B cell (primary cell): Measurements from ENCODE around the gene NTN4. TPM values are rescaled to one million over a fixed set of nuclear protein-coding genes. Genes with fewer than 3 reads are reported as not detected.
"Not testable (repeated sequence)": the region's sequence is repeated elsewhere in the genome, so short reads cannot be mapped to it uniquely, and the experiment has no call there.

Experiments used
- ATAC-seq: fragments of 200-7000 bp; cut with Tn5 transposase; one replicate; pipeline ENCODE4 v1.10.0; 2021; ENCODE audit warnings: low read depth, mild to moderate bottlenecking, moderate number of reproducible peaks, moderate library complexity
- CTCF ChIA-PET: fragments of 350-600 bp; sonication (Branson Sonifier 250); formaldehyde crosslinking; loops from one replicate; lab custom pipeline; 2021; ENCODE audit warnings: antibody characterized with exemption, inconsistent platforms; lab: Charles Lee
- POLR2A ChIA-PET: fragments of 350-600 bp; sonication (Branson Sonifier 250); formaldehyde crosslinking; loops from one replicate; lab custom pipeline; 2021; ENCODE audit warnings: antibody characterized with exemption; lab: Charles Lee
- DNase-seq: peaks from one replicate; pipeline ENCODE4 v3.0.0; 2013
- H2AFZ ChIP-seq: 2 replicates; pipeline ENCODE4 v1.6.1; 2012; ENCODE audit warnings: mild to moderate bottlenecking, low read depth, low read length; ENCODE audit not compliant: insufficient read depth, poor library complexity, severe bottlenecking
- H3K27ac ChIP-seq, 2 donors: 1 replicate in 1 of 2; 2 replicates in 1 of 2; pipeline ENCODE4 v1.5.1; 2012 to 2013; ENCODE audit warnings: low read length in 2 of 2, mild to moderate bottlenecking in 2 of 2, moderate library complexity in 1 of 2
- H3K27me3 ChIP-seq, 4 experiments: fragments of 200-600 bp in 1 of 4; sonication (generic) in 1 of 4; replicated peaks in 1 of 4; 1 replicate in 2 of 4; 2 replicates in 2 of 4; pipeline versions ENCODE4 v1.6.1 to v1.7.0; 2013 to 2016; ENCODE audit warnings: low read length in 3 of 4, mild to moderate bottlenecking in 2 of 4, mixed read lengths in 1 of 4, moderate library complexity in 1 of 4; ENCODE audit not compliant: insufficient read depth in 4 of 4, control insufficient read depth in 3 of 4; ENCODE audit errors: control extremely low read depth in 1 of 4
- H3K36me3 ChIP-seq, 2 experiments: replicated peaks in 1 of 2; 1 replicate in 1 of 2; 2 replicates in 1 of 2; pipeline versions ENCODE4 v1.6.1 to v1.7.1; 2013; ENCODE audit warnings: low read length in 1 of 2; ENCODE audit not compliant: insufficient read depth in 2 of 2, control insufficient read depth in 1 of 2; ENCODE audit errors: control extremely low read depth in 1 of 2, extremely low read depth in 1 of 2
- H3K4me1 ChIP-seq, 2 donors: fragments of 200-600 bp in 1 of 2; sonication (generic) in 1 of 2; 1 replicate in 1 of 2; 2 replicates in 1 of 2; pipeline versions ENCODE4 v1.5.1 to v1.6.1; 2013 to 2017; ENCODE audit warnings: low read length in 2 of 2; ENCODE audit not compliant: control insufficient read depth in 2 of 2, insufficient read depth in 2 of 2
- H3K4me2 ChIP-seq: replicated peaks from 2 replicates; pipeline ENCODE3; 2012; ENCODE audit warnings: mild to moderate bottlenecking, low read depth, low read length; ENCODE audit not compliant: poor library complexity, severe bottlenecking
- H3K4me3 ChIP-seq, 5 experiments: fragments of 200-600 bp in 1 of 5; sonication (generic) in 1 of 5; 1 replicate in 3 of 5; 2 replicates in 2 of 5; pipeline versions ENCODE4 v1.5.1 to v1.7.0; 2011 to 2016; ENCODE audit warnings: low read length in 4 of 5, mild to moderate bottlenecking in 4 of 5, low read depth in 2 of 5, control low read depth in 1 of 5, moderate library complexity in 1 of 5; ENCODE audit not compliant: insufficient read depth in 1 of 5; ENCODE audit errors: control extremely low read depth in 1 of 5, extremely low read depth in 1 of 5
- H3K79me2 ChIP-seq: fragments of 200-600 bp; sonication (generic); one replicate; pipeline ENCODE4 v1.6.0; 2016; ENCODE audit warnings: low read length; ENCODE audit not compliant: control insufficient read depth, insufficient read depth
- H3K9ac ChIP-seq: fragments of 200-600 bp; sonication (generic); 2 replicates; pipeline ENCODE4 v1.6.1; 2017; ENCODE audit warnings: mild to moderate bottlenecking, low read length, moderate library complexity
- H3K9me3 ChIP-seq, 3 donors: one replicate each; pipeline versions ENCODE4 v1.6.1 to v1.7.1; 2013; ENCODE audit warnings: low read length in 2 of 3; ENCODE audit not compliant: control insufficient read depth in 2 of 3, insufficient read depth in 1 of 3; ENCODE audit errors: control extremely low read depth in 1 of 3
- H4K20me1 ChIP-seq: 2 replicates; pipeline ENCODE4 v1.6.0; 2012; ENCODE audit warnings: mild to moderate bottlenecking, low read length; ENCODE audit not compliant: insufficient read depth, control insufficient read depth, poor library complexity, severe bottlenecking
- H3K27ac Mint-ChIP-seq: one replicate; pipeline ENCODE4 v1.8.0; 2021; ENCODE audit warnings: mixed read lengths
- H3K27me3 Mint-ChIP-seq: one replicate; pipeline ENCODE4 v1.8.0; 2021; ENCODE audit warnings: mixed read lengths
- H3K4me1 Mint-ChIP-seq: one replicate; pipeline ENCODE4 v1.8.0; 2021; ENCODE audit warnings: mixed read lengths
- H3K4me3 Mint-ChIP-seq: one replicate; pipeline ENCODE4 v1.8.0; 2021; ENCODE audit warnings: mixed read lengths
- H3K9me3 Mint-ChIP-seq: one replicate; pipeline ENCODE4 v1.8.0; 2022; ENCODE audit warnings: mixed read lengths; ENCODE audit not compliant: insufficient read depth
- EZH2 ChIP-seq: IDR thresholded peaks from 2 replicates; pipeline ENCODE4 v1.6.1; 2012; ENCODE audit warnings: borderline replicate concordance, low read depth, mild to moderate bottlenecking, moderate library complexity, low read length; ENCODE audit not compliant: insufficient read depth, poor library complexity, severe bottlenecking
- WGBS: methylation state at CpG from one replicate; pipeline ENCODE4 v1.1.5; 2013; ENCODE audit warnings: missing lambda C conversion rate; ENCODE audit not compliant: insufficient coverage; 5-methylcytosine and 5-hydroxymethylcytosine counted together
- intact Hi-C: fragments of 100-400 bp; cut with micrococcal nuclease; formaldehyde crosslinking; loops from one replicate; pipeline ENCODE4 v1.10.0; 2022
- polyA plus RNA-seq: library from polyadenylated mRNA; depleted of rRNA; stranded (reverse); fragments of >200 nt; gene quantifications from 2 replicates; pipeline ENCODE4 v1.2.3, GENCODE V29; 2012
- total RNA-seq, 2 donors: library from RNA; stranded (reverse); fragments of 120-200 nt in 1 of 2; gene quantifications; 1 replicate in 1 of 2; 2 replicates in 1 of 2; pipeline versions ENCODE4 v1.2.3 to v1.2.4, GENCODE V29; 2013 to 2022
- TF ChIP-seq, protein P1 (sequence below): fragments of 200-600 bp; IDR thresholded peaks from one replicate; pipeline ENCODE4 v1.8.0; 2022; ENCODE audit warnings: antibody characterized with exemption, mild to moderate bottlenecking

The NTN4 gene
- total and polyA plus RNA-seq, 2 donors (not counting 1 experiment from before 2014, with no cell fraction given) = not detected

DNA sequence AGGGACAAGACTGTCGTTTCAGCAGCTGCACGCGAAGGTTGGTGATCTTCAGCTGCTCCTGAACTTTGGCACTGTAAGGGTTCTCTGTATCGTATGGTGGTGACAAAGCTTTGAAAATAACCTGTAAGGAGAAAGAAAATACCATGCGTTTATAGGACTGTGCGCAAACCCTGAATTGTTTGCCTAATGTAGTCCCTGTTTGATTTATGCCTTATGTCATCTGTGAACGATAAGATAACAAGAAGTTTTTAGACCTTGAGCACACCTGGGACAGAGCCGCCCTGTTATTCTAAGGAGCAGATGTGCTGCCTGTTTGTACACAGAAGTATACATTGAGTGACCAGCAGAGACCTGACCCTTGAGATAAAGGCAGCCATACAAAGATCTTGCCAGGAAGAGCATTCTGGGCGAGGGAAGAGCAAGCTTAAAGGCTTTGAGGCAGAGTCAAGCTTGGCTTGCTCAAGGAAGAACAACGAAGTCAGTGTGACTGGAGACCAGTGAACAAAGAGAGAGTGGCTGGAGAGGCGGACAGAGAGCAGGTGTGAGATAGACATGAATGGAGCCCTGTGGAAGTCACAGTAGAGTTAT lies 52.4 kb downstream of the NTN4 start:
- no peaks in the 10 kb centered on the region for H3K4me1 ChIP-seq
- H3K79me2 ChIP-seq = no peaks in the 10 kb centered on the region
- no peak overlapping the region for H3K27ac ChIP-seq
- no peak overlapping the region for H2AFZ ChIP-seq
- CTCF ChIA-PET = no interaction called here
- POLR2A ChIA-PET = no interaction called here
- Mint-ChIP-seq H3K4me1 (no peaks in the 10 kb centered on the region), H3K4me3 (no peak overlapping the region), H3K9me3 (no peaks in the 10 kb centered on the region), H3K27me3 (peaks cover 11% of the 10 kb centered on the region), H3K27ac (no peak overlapping the region)
- H3K27me3 ChIP-seq = no peaks in the 10 kb centered on the region
- no peak for TF ChIP-seq EZH2
- TF ChIP-seq, protein P1, sequence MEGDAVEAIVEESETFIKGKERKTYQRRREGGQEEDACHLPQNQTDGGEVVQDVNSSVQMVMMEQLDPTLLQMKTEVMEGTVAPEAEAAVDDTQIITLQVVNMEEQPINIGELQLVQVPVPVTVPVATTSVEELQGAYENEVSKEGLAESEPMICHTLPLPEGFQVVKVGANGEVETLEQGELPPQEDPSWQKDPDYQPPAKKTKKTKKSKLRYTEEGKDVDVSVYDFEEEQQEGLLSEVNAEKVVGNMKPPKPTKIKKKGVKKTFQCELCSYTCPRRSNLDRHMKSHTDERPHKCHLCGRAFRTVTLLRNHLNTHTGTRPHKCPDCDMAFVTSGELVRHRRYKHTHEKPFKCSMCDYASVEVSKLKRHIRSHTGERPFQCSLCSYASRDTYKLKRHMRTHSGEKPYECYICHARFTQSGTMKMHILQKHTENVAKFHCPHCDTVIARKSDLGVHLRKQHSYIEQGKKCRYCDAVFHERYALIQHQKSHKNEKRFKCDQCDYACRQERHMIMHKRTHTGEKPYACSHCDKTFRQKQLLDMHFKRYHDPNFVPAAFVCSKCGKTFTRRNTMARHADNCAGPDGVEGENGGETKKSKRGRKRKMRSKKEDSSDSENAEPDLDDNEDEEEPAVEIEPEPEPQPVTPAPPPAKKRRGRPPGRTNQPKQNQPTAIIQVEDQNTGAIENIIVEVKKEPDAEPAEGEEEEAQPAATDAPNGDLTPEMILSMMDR = no peak
- no peak overlapping the region for H3K4me2 ChIP-seq
- 83% methylated on average over 11 of the region's 11 CpGs for WGBS
- no peaks in the 10 kb centered on the region for H3K36me3 ChIP-seq
- no peak for ATAC-seq
- H3K4me3 ChIP-seq = no peak overlapping the region
- intact Hi-C loops = no loop called here
- H3K9ac ChIP-seq = no peak overlapping the region
- H4K20me1 ChIP-seq = no peaks in the 10 kb centered on the region
- no peak for DNase-seq
- no peaks in the 10 kb centered on the region for H3K9me3 ChIP-seq

DNA sequence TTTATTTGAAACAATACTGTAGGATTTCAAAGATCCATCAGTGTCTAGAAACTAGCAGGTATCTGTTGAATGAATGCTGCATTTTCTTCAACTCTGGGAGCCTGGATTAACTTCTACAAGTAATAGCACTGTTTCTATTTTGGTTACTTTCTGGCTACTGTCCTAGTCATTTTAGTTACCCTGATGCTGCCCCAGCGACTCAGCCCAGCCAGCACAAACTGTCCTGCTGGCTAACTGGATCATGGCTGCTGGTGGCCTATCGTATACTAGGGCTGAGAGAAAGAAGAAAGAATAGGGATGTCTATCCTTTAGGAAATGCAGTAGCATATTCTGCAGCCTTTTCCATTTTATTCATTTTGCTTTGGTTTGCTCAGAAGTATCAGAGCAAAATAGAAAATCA lies 53.9 kb downstream of the NTN4 start:
- Mint-ChIP-seq H3K27ac (no peak overlapping the region), H3K4me3 (no peak overlapping the region), H3K27me3 (peaks cover 7% of the 10 kb centered on the region), H3K9me3 (no peaks in the 10 kb centered on the region), H3K4me1 (peaks cover 4% of the 10 kb centered on the region)
- ATAC-seq (no peak), DNase-seq (no peak)
- Histone ChIP-seq H3K4me2 (no peak overlapping the region), H3K4me1 (peaks cover 1 to 2% of the 10 kb centered on the region in 2 donors), H2AFZ (no peak overlapping the region), H3K27ac (no peak overlapping the region), H3K9ac (no peak overlapping the region), H4K20me1 (no peaks in the 10 kb centered on the region), H3K36me3 (no peaks in the 10 kb centered on the region), H3K79me2 (no peaks in the 10 kb centered on the region), H3K27me3 (no peaks in the 10 kb centered on the region), H3K9me3 (no peaks in the 10 kb centered on the region), H3K4me3 (no peak overlapping the region)
- TF ChIP-seq EZH2 = no peak
- TF ChIP-seq, protein P1 = no peak
- intact Hi-C loops = no loop called here
- ChIA-PET POLR2A (no interaction called here), CTCF (no interaction called here)
- 83% methylated on average over 1 of the region's 2 CpGs for WGBS

DNA sequence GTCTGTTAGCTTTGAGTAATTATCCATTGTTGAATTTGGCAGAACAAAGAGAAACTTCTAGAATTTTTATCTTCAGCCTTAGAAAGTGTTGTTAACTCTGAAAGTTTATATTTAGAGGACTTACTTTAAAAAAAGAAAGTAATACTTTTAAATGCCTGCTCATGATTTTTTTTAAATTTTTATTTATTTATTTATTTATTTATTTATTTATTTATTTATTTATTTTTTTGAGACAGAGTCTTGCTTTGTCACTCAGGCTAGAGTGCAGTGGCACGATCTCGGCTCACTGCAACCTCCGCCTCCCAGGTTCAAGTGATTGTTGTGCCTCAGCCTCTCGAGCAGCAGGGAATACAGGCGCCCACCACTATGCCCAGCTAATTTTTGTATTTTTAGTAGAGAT lies 54.8 kb downstream of the NTN4 start:
- H3K27ac ChIP-seq, H2AFZ ChIP-seq, intact Hi-C loops, H3K4me2 ChIP-seq, POLR2A ChIA-PET, H3K27ac Mint-ChIP-seq, H3K9me3 Mint-ChIP-seq, H3K4me1 ChIP-seq, H3K4me3 Mint-ChIP-seq, H3K79me2 ChIP-seq, H3K27me3 ChIP-seq, DNase-seq, H4K20me1 ChIP-seq, CTCF ChIA-PET, ATAC-seq, H3K9ac ChIP-seq, H3K27me3 Mint-ChIP-seq, H3K36me3 ChIP-seq, H3K9me3 ChIP-seq, H3K4me1 Mint-ChIP-seq, H3K4me3 ChIP-seq: not testable (repeated sequence)
- 97% methylated on average over 5 of the region's 5 CpGs for WGBS
